GM12878 (cell line): ENCODE data around the gene AP1S3. TPM values are rescaled to one million over a fixed set of nuclear protein-coding genes. Genes with fewer than 3 reads are reported as not detected.

ENCODE experiments used
- ATAC-seq: fragments of 200-7000 bp; cut with Tn5 transposase; 3 replicates; pipeline ENCODE4 v1.9.1; 2020; ENCODE audit warnings: mild to moderate bottlenecking, moderate library complexity
- BruUV-seq: library from RNA; stranded (reverse); fragments of 400-500 nt; replicated peaks from 2 replicates; lab custom pipeline; 2021; lab: Mats Ljungman, UMichigan
- CTCF ChIA-PET: fragments of 300-600 bp; sonication (Branson Sonifier 250); formaldehyde crosslinking; extraction: SDS; loops from one replicate; lab custom pipeline; 2021; ENCODE audit warnings: inconsistent platforms; lab: Yijun Ruan, JAX
- POLR2A ChIA-PET: fragments of 350-600 bp; formaldehyde crosslinking; extraction: SDS; loops from one replicate; lab custom pipeline; 2021; ENCODE audit warnings: inconsistent platforms; lab: Charles Lee
- RAD21 ChIA-PET: fragments of 300-600 bp; sonication (Branson Sonifier 250); formaldehyde crosslinking; loops from one replicate; lab custom pipeline; 2023; ENCODE audit warnings: antibody characterized with exemption; ENCODE audit not compliant: unreplicated experiment; lab: Charles Lee
- SMC1A ChIA-PET: fragments of 300-600 bp; sonication (Branson Sonifier 250); formaldehyde crosslinking; loops from one replicate; lab custom pipeline; 2023; ENCODE audit not compliant: unreplicated experiment, uncharacterized antibody; lab: Charles Lee
- DNase-seq: peaks from one replicate; pipeline ENCODE4 v3.0.0-alpha.2; 2011; ENCODE audit warnings: low read depth, low spot score
- FAIRE-seq: peaks from 3 replicates; lab custom pipeline; 2011; peaks lifted over from hg19 to GRCh38; lab: Jason Lieb, UNC
- H2AFZ ChIP-seq: 2 replicates; pipeline ENCODE4 v1.6.0; 2011; ENCODE audit warnings: low read depth, low read length, control low read depth; ENCODE audit not compliant: control insufficient read depth
- H3K27ac ChIP-seq: 2 replicates; pipeline ENCODE4 v1.5.1; 2011; ENCODE audit warnings: control low read depth; ENCODE audit not compliant: control insufficient read depth, insufficient read depth
- H3K27me3 ChIP-seq, 2 experiments: replicated peaks in 1 of 2; 2 replicates each; pipeline versions ENCODE4 v1.6.0 to v1.6.1; 2011; ENCODE audit warnings: low read length in 1 of 2; ENCODE audit not compliant: control insufficient read depth in 2 of 2, insufficient read depth in 2 of 2
- H3K36me3 ChIP-seq, 2 experiments: 2 replicates each; pipeline ENCODE4 v1.5.1; 2011; ENCODE audit warnings: low read length in 1 of 2; ENCODE audit not compliant: control insufficient read depth in 2 of 2, insufficient read depth in 2 of 2
- H3K4me1 ChIP-seq: 2 replicates; pipeline ENCODE4 v1.6.1; 2011; ENCODE audit warnings: mild to moderate bottlenecking, low read length, moderate library complexity, mixed read lengths; ENCODE audit not compliant: control insufficient read depth, insufficient read depth
- H3K4me2 ChIP-seq: 2 replicates; pipeline ENCODE4 v1.6.0; 2011; ENCODE audit warnings: control low read depth; ENCODE audit not compliant: control insufficient read depth, insufficient read depth
- H3K4me3 ChIP-seq: fragments of 200-600 bp; sonication (generic); 2 replicates; pipeline ENCODE4 v1.5.1; 2016
- H3K79me2 ChIP-seq: 2 replicates; pipeline ENCODE4 v1.6.0; 2011; ENCODE audit warnings: low read length; ENCODE audit not compliant: control insufficient read depth, insufficient read depth
- H3K9ac ChIP-seq: 2 replicates; pipeline ENCODE4 v1.8.0; 2011; ENCODE audit warnings: low read length, control low read depth, mixed read lengths; ENCODE audit not compliant: control insufficient read depth, insufficient read depth
- H3K9me3 ChIP-seq: replicated peaks from 3 replicates; pipeline ENCODE4 v1.5.1; 2011; ENCODE audit warnings: mild to moderate bottlenecking, low read length; ENCODE audit not compliant: control insufficient read depth, insufficient read depth
- H4K20me1 ChIP-seq: 2 replicates; pipeline ENCODE4 v1.6.0; 2011; ENCODE audit not compliant: control insufficient read depth, insufficient read depth
- ATF7 ChIP-seq: fragments of 450-650 bp; IDR thresholded peaks from 2 replicates; pipeline ENCODE4 v1.6.1; 2016; ENCODE audit warnings: low read depth, mild to moderate bottlenecking
- EGR1 ChIP-seq, 2 experiments: IDR thresholded peaks; 1 replicate in 1 of 2; 2 replicates in 1 of 2; pipeline ENCODE4 v1.6.1; 2011 to 2012; ENCODE audit warnings: low read depth in 2 of 2, low read length in 2 of 2, borderline replicate concordance in 1 of 2, mild to moderate bottlenecking in 1 of 2, moderate library complexity in 1 of 2
- MTA3 ChIP-seq: IDR thresholded peaks from 2 replicates; pipeline ENCODE4 v1.6.1; 2012; ENCODE audit warnings: low read length, inconsistent platforms, borderline replicate concordance
- NFXL1 ChIP-seq: fragments of 450-650 bp; IDR thresholded peaks from 2 replicates; pipeline ENCODE4 v1.6.1; 2017; ENCODE audit warnings: antibody characterized with exemption, mild to moderate bottlenecking, borderline replicate concordance
- NFYA ChIP-seq: IDR thresholded peaks from 2 replicates; pipeline ENCODE4 v1.6.1; 2011; ENCODE audit warnings: low read depth, mild to moderate bottlenecking, low read length, improper control_type of control experiment, borderline replicate concordance
- NR2C1 ChIP-seq: fragments of 450-650 bp; IDR thresholded peaks from 2 replicates; pipeline ENCODE4 v1.6.1; 2017; ENCODE audit warnings: antibody characterized with exemption, mild to moderate bottlenecking, moderate library complexity
- PAX5 ChIP-seq: IDR thresholded peaks from 2 replicates; pipeline ENCODE4 v1.6.1; 2011; ENCODE audit warnings: low read depth, low read length, borderline replicate concordance
- POLR2A ChIP-seq: IDR thresholded peaks from 2 replicates; pipeline ENCODE4 v1.6.1; 2011; ENCODE audit warnings: low read depth, mild to moderate bottlenecking, low read length
- WGBS: methylation state at CpG from one replicate; pipeline ENCODE4 v1.1.6; 2016; ENCODE audit warnings: low lambda C conversion rate; ENCODE audit not compliant: insufficient replicate concordance, insufficient coverage; ENCODE audit errors: missing lambda C conversion rate; 5-methylcytosine and 5-hydroxymethylcytosine counted together
- in situ Hi-C: fragments of 300-500 bp; cut with MboI; formaldehyde crosslinking; loops from 9 replicates; pipeline ENCODE4 v1.14.3; 2018; ENCODE audit warnings: mixed read lengths
- intact Hi-C: fragments of 100-400 bp; cut with micrococcal nuclease; formaldehyde crosslinking; loops from one replicate; pipeline ENCODE4 v1.14.2; 2022; ENCODE audit not compliant: unreplicated experiment
- polyA plus RNA-seq, 11 experiments: library from polyadenylated mRNA; depleted of rRNA in 4 of 11; unstranded in 6 of 11; stranded (reverse) in 5 of 11; fragments of >200 nt; fragmentation: Nextera tagmentation in 4 of 11; fragmentation: Illumina TruSeq in 1 of 11; extraction: Ambion mirVana in 4 of 11; extraction: Trizol in 1 of 11; gene quantifications; 1 replicate in 1 of 11; 2 replicates in 10 of 11; pipeline versions ENCODE4 v1.2.1 to v1.2.3, GENCODE V29; 2011 to 2016; ENCODE audit warnings: inconsistent platforms in 2 of 11, missing spikeins in 2 of 11, low read depth in 1 of 11
- total RNA-seq, 4 experiments: library from RNA; depleted of rRNA in 3 of 4; stranded (reverse); fragments of >200 nt in 3 of 4; fragmentation: Illumina TruSeq in 1 of 4; extraction: Trizol in 1 of 4; gene quantifications; 2 replicates each; pipeline versions ENCODE4 v1.2.1 to v1.2.3, GENCODE V29; 2013 to 2021

AP1S3 gene
- total and polyA plus RNA-seq, 10 of the 15 experiments (the other 5 are each of a cell fraction or from before 2014, with no cell fraction given) = 2.6 to 14.3 (median 9.2) TPM

GRCh38 chr2:223835701-223836532, 1.5 kb downstream of the AP1S3 start (continued):
- TF ChIP-seq MTA3 (no peak; the same call in 1 of the 2 replicates), POLR2A (peak; percentile 56; the same call in 1 of the 2 replicates), NR2C1 (no peak)

- Histone ChIP-seq H3K9me3 (no peaks in the 10 kb centered on the region), H3K79me2 (peaks cover 23% of the 10 kb centered on the region), H3K4me3 (no peak overlapping the region), H3K27me3 (no peaks in the 10 kb centered on the region)
- FAIRE-seq = no peak
- CTCF ChIA-PET = interaction anchor here (0.9 to 1.1 kb wide), 2 partner anchors 22 to 101 kb away, joined by 3 read pairs; no protein-coding TSS in a partner anchor
- in situ Hi-C loops = no loop called here
- TF ChIP-seq NFXL1 (no peak), ATF7 (no peak), NFYA (no peak), EGR1 (IDR thresholded peaks at IDR 0.05; ENCODE audit: borderline replicate concordance in 1 of 2, low read depth in 2 of 2, low read length in 2 of 2) (no peak), PAX5 (no peak)
- TF ChIP-seq, all 136 proteins: peak for 0
- H3K27ac ChIP-seq = no peak overlapping the region
- no peaks in the 10 kb centered on the region for H4K20me1 ChIP-seq
- ChIA-PET SMC1A (interaction anchor here (1.1 to 1.2 kb wide), 2 partner anchors 11 to 14 kb away, joined by 3 to 5 read pairs; no protein-coding TSS in a partner anchor), RAD21 (no interaction called here), POLR2A (interaction anchor here (0.6 kb wide), 1 partner anchor 65 kb away, joined by 5 read pairs; no protein-coding TSS in a partner anchor)
- 0 out of 2 replicates have a peak, but pooled peaks cover 5% of the 10 kb centered on the region for H3K4me1 ChIP-seq
- no peak for DNase-seq
- H3K4me2 ChIP-seq = no peak overlapping the region
- H3K36me3 ChIP-seq = no peaks in the 10 kb centered on the region
- no peak overlapping the region for H3K9ac ChIP-seq
- H2AFZ ChIP-seq = no peak overlapping the region
- no TSS peak for BruUV-seq
- no peak for ATAC-seq
- WGBS = 94% methylated on average over 1 of the region's 1 CpG
- intact Hi-C loops = no loop called here
Measured at GRCh38 chr2:223834431-223834830, 3.0 kb downstream of the AP1S3 start.
